Transverse colon (tissue), 4 donors: ENCODE data around the gene RBBP5. TPM values are rescaled to one million over a fixed set of nuclear protein-coding genes. Genes with fewer than 3 reads are reported as not detected.

ENCODE experiments used
- DNase-seq: peaks from one replicate; pipeline ENCODE4 v3.0.0-alpha.2; 2019
- H3K27ac ChIP-seq, 4 donors: fragments of 200-600 bp; sonication (generic); 2 replicates each; pipeline ENCODE4 v1.5.1; 2016 to 2018; ENCODE audit warnings: inconsistent platforms in 4 of 4
- H3K27me3 ChIP-seq: fragments of 200-600 bp; sonication (generic); 2 replicates; pipeline ENCODE4 v1.5.1; 2017; ENCODE audit warnings: inconsistent platforms
- H3K36me3 ChIP-seq, 4 donors: fragments of 200-600 bp; sonication (generic); 2 replicates each; pipeline ENCODE4 v1.5.1; 2017 to 2019; ENCODE audit warnings: inconsistent platforms in 4 of 4
- H3K4me1 ChIP-seq, 4 donors: fragments of 200-600 bp; sonication (generic); 2 replicates each; pipeline ENCODE4 v1.5.1; 2017 to 2020; ENCODE audit warnings: inconsistent platforms in 4 of 4
- H3K4me3 ChIP-seq, 4 donors: fragments of 200-600 bp; sonication (generic); 1 replicate in 1 of 4; 2 replicates in 3 of 4; pipeline versions ENCODE4 v1.5.1 to v1.6.1; 2017 to 2019; ENCODE audit warnings: inconsistent platforms in 4 of 4
- H3K9me3 ChIP-seq, 2 donors: fragments of 200-600 bp; sonication (generic); 2 replicates each; pipeline ENCODE4 v1.5.1; 2017 to 2019; ENCODE audit warnings: inconsistent platforms in 2 of 2
- EP300 ChIP-seq: sonication (generic); formaldehyde crosslinking; IDR thresholded peaks from one replicate; pipeline ENCODE4 v1.6.1; 2017; ENCODE audit warnings: antibody characterized with exemption, low read depth
- POLR2A ChIP-seq: fragments of 450-650 bp; IDR thresholded peaks from one replicate; pipeline ENCODE4 v1.6.1; 2016; ENCODE audit warnings: antibody characterized with exemption, mild to moderate bottlenecking, moderate library complexity
- POLR2AphosphoS5 ChIP-seq, 3 donors: sonication (generic); formaldehyde crosslinking; IDR thresholded peaks; one replicate each; pipeline ENCODE4 v1.6.1; 2016; ENCODE audit warnings: antibody characterized with exemption in 3 of 3
- WGBS, 2 donors: methylation state at CpG; one replicate each; pipeline ENCODE4 v1.1.5; 2018; ENCODE audit warnings: low coverage in 1 of 2; 5-methylcytosine and 5-hydroxymethylcytosine counted together
- in situ Hi-C, 4 donors: fragments of 200-750 bp; cut with MboI; loops; one replicate each; pipeline versions ENCODE4 v1.15.0 to v1.15.1; 2017; ENCODE audit warnings: low sequenced_read_pairs in 3 of 4, low pct_ligation_motif_present in 1 of 4, low pct_unique_long_range_greater_than_20kb in 1 of 4
- intact Hi-C: fragments of 100-400 bp; cut with DNase I; formaldehyde crosslinking; loops from one replicate; pipeline ENCODE4 v1.15.1; 2023; ENCODE audit warnings: low total_unique reads
- total RNA-seq, 4 donors: library from RNA; depleted of rRNA; stranded (reverse); fragments of >200 nt; gene quantifications; one replicate each; pipeline ENCODE4 v1.1.0, GENCODE V29; 2016
- TF ChIP-seq, protein P1 (sequence below), 5 experiments: fragments of 200-600 bp in 3 of 5; fragments of 450-650 bp in 2 of 5; sonication (generic) in 3 of 5; IDR thresholded peaks; 1 replicate in 2 of 5; 2 replicates in 3 of 5; pipeline ENCODE4 v1.5.1; 2016 to 2017; ENCODE audit warnings: antibody characterized with exemption in 5 of 5, inconsistent platforms in 3 of 5, mild to moderate bottlenecking in 2 of 5, moderate library complexity in 1 of 5

RBBP5 gene
- total RNA-seq, 4 donors from 2014 or later = 4.0 to 15.6 (median 10.2) TPM

DNA sequence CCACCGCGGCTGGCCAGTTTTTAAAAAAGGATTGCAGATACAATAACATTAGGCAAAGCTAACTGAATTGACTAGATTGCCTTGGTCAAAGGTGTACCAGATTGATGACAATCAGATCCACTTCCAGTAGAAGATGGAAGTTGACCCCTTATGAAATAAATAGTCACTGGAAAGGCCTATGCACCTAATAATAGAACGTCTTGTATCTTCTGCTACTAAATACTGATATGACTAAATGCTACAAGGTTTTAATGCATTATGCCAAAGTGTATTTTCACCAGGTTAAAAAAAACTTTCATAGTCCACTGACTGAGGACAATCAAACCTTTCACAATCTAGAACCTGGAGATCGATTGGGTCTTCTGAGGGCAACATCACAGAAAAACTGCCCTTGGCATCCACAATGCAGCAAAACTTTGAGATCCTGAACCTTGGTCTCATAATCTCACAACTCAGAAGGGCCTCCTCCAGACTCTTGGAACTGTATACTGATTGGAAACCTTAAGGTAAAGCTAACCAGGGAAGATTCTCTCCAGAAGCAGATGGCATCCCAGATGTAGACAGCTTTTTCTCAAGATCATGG lies 7.8 kb upstream of the RBBP5 start:
- 51 to 83% methylated on average over 2 to 4 of the region's 4 CpGs for WGBS, 2 donors
- in situ Hi-C loops = no loop called here
- no peaks in the 10 kb centered on the region for H3K4me1 ChIP-seq
- TF ChIP-seq, protein P1, sequence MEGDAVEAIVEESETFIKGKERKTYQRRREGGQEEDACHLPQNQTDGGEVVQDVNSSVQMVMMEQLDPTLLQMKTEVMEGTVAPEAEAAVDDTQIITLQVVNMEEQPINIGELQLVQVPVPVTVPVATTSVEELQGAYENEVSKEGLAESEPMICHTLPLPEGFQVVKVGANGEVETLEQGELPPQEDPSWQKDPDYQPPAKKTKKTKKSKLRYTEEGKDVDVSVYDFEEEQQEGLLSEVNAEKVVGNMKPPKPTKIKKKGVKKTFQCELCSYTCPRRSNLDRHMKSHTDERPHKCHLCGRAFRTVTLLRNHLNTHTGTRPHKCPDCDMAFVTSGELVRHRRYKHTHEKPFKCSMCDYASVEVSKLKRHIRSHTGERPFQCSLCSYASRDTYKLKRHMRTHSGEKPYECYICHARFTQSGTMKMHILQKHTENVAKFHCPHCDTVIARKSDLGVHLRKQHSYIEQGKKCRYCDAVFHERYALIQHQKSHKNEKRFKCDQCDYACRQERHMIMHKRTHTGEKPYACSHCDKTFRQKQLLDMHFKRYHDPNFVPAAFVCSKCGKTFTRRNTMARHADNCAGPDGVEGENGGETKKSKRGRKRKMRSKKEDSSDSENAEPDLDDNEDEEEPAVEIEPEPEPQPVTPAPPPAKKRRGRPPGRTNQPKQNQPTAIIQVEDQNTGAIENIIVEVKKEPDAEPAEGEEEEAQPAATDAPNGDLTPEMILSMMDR (IDR thresholded peaks at IDR 0.05) = no peak
- TF ChIP-seq POLR2AphosphoS5 (IDR thresholded peaks at IDR 0.05) = no peak
- no peak for TF ChIP-seq EP300
- no peak for TF ChIP-seq POLR2A
- H3K4me3 ChIP-seq = no peak overlapping the region
- no peaks in the 10 kb centered on the region for H3K36me3 ChIP-seq
- H3K27me3 ChIP-seq = no peaks in the 10 kb centered on the region
- intact Hi-C loops = no loop called here
- H3K9me3 ChIP-seq = no peaks in the 10 kb centered on the region
- no peak for DNase-seq
- no peak overlapping the region for H3K27ac ChIP-seq

DNA sequence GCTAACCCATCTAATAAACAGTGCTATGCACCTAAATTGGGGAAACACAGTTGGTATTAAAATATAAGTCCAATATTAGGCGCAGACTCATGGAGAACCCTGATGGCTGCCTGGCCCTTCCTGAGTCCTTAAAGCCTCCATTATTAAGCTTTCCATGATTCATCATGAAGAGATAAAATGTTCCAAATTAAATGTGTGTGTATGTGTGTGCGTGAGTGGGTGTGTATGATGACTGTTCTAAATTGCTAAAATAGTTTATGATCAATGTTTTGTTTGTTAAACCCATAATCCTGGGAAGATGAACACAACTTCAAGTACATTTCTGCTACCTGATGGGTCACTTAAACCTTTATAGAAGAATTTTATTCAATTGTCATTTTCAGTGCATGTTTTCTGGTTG lies 6.3 kb upstream of the RBBP5 start:
- in situ Hi-C loops = no loop called here
- Histone ChIP-seq H3K27me3 (no peaks in the 10 kb centered on the region), H3K27ac (no peak overlapping the region), H3K36me3 (no peaks in the 10 kb centered on the region), H3K9me3 (no peaks in the 10 kb centered on the region), H3K4me1 (peaks cover 0 to 1% (median under 1%) of the 10 kb centered on the region in 4 donors), H3K4me3 (no peak overlapping the region)
- intact Hi-C loops = no loop called here
- TF ChIP-seq, protein P1 (IDR thresholded peaks at IDR 0.05) = no peak
- TF ChIP-seq POLR2AphosphoS5 (IDR thresholded peaks at IDR 0.05) (no peak), POLR2A (no peak), EP300 (no peak)
- DNase-seq = no peak
- 88 to 89% methylated on average over 2 of the region's 2 CpGs for WGBS, 2 donors

DNA sequence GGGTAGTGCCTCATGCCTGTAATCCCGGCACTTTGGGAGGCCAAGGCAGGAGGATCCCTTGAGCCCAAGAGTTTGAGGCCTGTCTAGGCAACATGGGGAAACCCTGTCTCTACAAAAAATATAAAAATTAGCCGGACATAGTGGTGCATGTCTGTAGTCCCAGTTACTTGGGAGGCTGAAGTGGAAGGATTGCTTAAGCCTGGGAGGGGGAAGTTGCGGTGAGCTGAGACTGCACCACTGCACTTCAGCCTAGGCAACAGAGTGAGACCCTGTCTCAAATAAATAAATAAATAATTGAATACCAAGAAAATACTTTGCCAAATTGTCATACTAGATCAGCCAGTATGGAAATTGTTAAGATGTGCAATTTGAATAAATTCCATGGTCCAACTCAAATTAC lies 5.9 kb upstream of the RBBP5 start:
- in situ Hi-C loops = no loop called here

DNA sequence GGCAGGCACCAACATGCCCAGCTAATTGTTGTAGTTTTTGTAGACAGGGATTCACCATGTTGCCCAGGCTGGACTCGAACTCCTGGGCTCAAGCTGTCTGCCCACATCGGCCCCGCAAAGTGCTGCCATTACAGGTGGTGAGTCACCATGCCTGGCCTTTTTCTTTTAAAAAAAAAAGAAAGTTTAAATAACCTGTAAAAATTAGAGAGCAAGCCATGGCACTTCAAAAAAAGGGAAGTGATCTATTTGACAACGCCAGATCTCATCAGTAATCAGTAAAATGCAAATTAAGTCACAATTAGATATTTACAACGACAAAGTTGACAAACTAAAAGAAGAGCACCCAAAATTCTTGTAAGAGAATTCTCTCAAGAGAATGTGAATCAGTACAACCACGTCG lies 2.9 kb upstream of the RBBP5 start:
- no peaks in the 10 kb centered on the region for H3K9me3 ChIP-seq
- H3K27me3 ChIP-seq = no peaks in the 10 kb centered on the region
- no peak overlapping the region for H3K27ac ChIP-seq
- in situ Hi-C loops = no loop called here
- no peak overlapping the region for H3K4me3 ChIP-seq
- TF ChIP-seq, protein P1 (IDR thresholded peaks at IDR 0.05) = no peak
- TF ChIP-seq POLR2A (no peak), POLR2AphosphoS5 (IDR thresholded peaks at IDR 0.05) (no peak), EP300 (no peak)
- no peak for DNase-seq
- 65 to 72% methylated on average over 4 to 7 of the region's 7 CpGs for WGBS, 2 donors
- no peaks in the 10 kb centered on the region for H3K36me3 ChIP-seq
- intact Hi-C loops = no loop called here
- H3K4me1 ChIP-seq = peaks cover 19 to 22% (median 21%) of the 10 kb centered on the region in 4 donors

More for the DNA sequence above, 5.9 kb upstream of the RBBP5 start:
- no peak overlapping the region for H3K27ac ChIP-seq
- H3K9me3 ChIP-seq = no peaks in the 10 kb centered on the region
- DNase-seq = no peak
- no peaks in the 10 kb centered on the region for H3K27me3 ChIP-seq
- WGBS, 2 donors = 92 to 100% methylated on average over 1 to 3 of the region's 3 CpGs
- H3K4me1 ChIP-seq = peaks cover 3 to 5% (median 5%) of the 10 kb centered on the region in 4 donors
- TF ChIP-seq, protein P1 (IDR thresholded peaks at IDR 0.05) = no peak
- TF ChIP-seq POLR2AphosphoS5 (IDR thresholded peaks at IDR 0.05) = no peak
- no peak for TF ChIP-seq EP300
- TF ChIP-seq POLR2A = no peak
- no peak overlapping the region for H3K4me3 ChIP-seq
- no peaks in the 10 kb centered on the region for H3K36me3 ChIP-seq
- intact Hi-C loops = no loop called here
